DOHH2 (cell line): ENCODE measurements around the gene PDCD10.

Source experiments
- H3F3A ChIP-seq: fragments of 200-600 bp; sonication (generic), shearing (Covaris generic); 2 replicates; pipeline ENCODE4 v1.6.0; 2016; ENCODE audit warnings: antibody characterized with exemption, mild to moderate bottlenecking; ENCODE audit not compliant: control insufficient read depth, insufficient read depth
- H3K27ac ChIP-seq: fragments of 200-600 bp; sonication (generic); 2 replicates; pipeline ENCODE4 v1.5.1; 2014; ENCODE audit warnings: low read depth, mild to moderate bottlenecking, low read length, moderate library complexity
- H3K27me3 ChIP-seq: fragments of 200-600 bp; sonication (generic); 2 replicates; pipeline ENCODE4 v1.6.1; 2014; ENCODE audit warnings: mild to moderate bottlenecking, low read length, mixed read lengths; ENCODE audit not compliant: control insufficient read depth
- H3K36me3 ChIP-seq: fragments of 200-600 bp; sonication (generic); 2 replicates; pipeline ENCODE4 v1.6.1; 2014; ENCODE audit warnings: mild to moderate bottlenecking, low read length, moderate library complexity, mixed read lengths; ENCODE audit not compliant: control insufficient read depth
- H3K4me1 ChIP-seq: fragments of 200-600 bp; sonication (generic); 2 replicates; pipeline ENCODE4 v1.6.1; 2014; ENCODE audit warnings: mild to moderate bottlenecking, low read length, mixed read lengths; ENCODE audit not compliant: control insufficient read depth
- H3K4me2 ChIP-seq: fragments of 200-600 bp; sonication (generic); 2 replicates; pipeline ENCODE4 v1.6.0; 2014; ENCODE audit warnings: mild to moderate bottlenecking, low read length, moderate library complexity
- H3K4me3 ChIP-seq: fragments of 200-600 bp; sonication (generic); 2 replicates; pipeline ENCODE4 v1.5.1; 2014; ENCODE audit warnings: mild to moderate bottlenecking, low read length, mixed read lengths
- H3K79me2 ChIP-seq: fragments of 200-600 bp; sonication (generic); 2 replicates; pipeline ENCODE4 v1.6.1; 2014; ENCODE audit warnings: mild to moderate bottlenecking, low read length, mixed read lengths; ENCODE audit not compliant: control insufficient read depth
- H3K9me2 ChIP-seq: fragments of 200-600 bp; sonication (generic); replicated peaks from 2 replicates; pipeline ENCODE4 v1.6.1; 2014; ENCODE audit warnings: mild to moderate bottlenecking, low read length, mixed read lengths; ENCODE audit not compliant: control insufficient read depth
- H3K9me3 ChIP-seq: fragments of 200-600 bp; sonication (generic); 2 replicates; pipeline ENCODE4 v1.6.1; 2014; ENCODE audit warnings: antibody characterized with exemption, low read length, mixed read lengths; ENCODE audit not compliant: control insufficient read depth, insufficient read depth
- H4K20me1 ChIP-seq: fragments of 200-600 bp; sonication (generic); 2 replicates; pipeline ENCODE4 v1.6.0; 2014; ENCODE audit warnings: low read depth, mild to moderate bottlenecking, antibody characterized with exemption, low read length, moderate library complexity; ENCODE audit not compliant: control insufficient read depth, insufficient read depth
- CTCF ChIP-seq: fragments of 200-600 bp; sonication (generic); IDR thresholded peaks from one replicate; pipeline ENCODE4 v1.5.1; 2014; ENCODE audit warnings: antibody characterized with exemption, mild to moderate bottlenecking, low read depth, low read length; ENCODE audit not compliant: poor library complexity, severe bottlenecking
- EZH2phosphoT487 ChIP-seq: fragments of 200-600 bp; sonication (generic); IDR thresholded peaks from 2 replicates; pipeline ENCODE4 v1.6.1; 2017; ENCODE audit warnings: borderline replicate concordance, mild to moderate bottlenecking, antibody characterized with exemption, low read length, moderate library complexity, mixed read lengths

Gene PDCD10

DNA sequence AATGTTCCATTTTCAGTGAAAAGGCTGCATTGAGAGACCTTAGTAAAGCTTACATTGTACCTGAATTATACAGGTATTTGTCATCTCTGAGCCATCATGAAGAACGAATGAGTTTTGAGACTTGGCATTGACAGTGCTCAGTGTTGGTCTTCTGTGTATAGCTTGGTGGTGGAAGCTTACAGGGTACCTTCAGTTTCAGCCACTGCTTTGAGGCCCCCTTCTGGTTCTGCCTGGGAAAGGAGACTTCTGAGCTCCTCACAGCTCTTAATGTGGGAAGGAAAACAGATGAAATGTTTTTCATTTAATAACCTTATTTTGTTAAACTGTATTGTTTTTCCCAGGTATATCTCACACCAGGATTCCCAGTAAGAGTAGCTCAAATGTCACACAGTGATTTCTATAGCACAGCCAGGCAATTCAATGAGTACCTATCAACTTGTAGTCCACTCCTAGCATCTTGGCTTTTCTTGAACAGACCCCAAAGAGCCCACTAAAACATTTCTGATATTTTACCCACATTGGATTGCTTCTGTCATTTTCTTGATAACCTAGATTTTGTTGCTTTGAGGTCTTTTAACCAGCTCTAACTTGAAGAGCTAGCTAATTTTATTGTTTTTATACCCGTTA lies 6.4 kb upstream of the PDCD10 start:
- peaks cover 36% of the 10 kb centered on the region for H3K79me2 ChIP-seq
- H3K27ac ChIP-seq: no peak overlapping the region
- H3K9me3 ChIP-seq: no peaks in the 10 kb centered on the region
- H3K9me2 ChIP-seq: no peaks in the 10 kb centered on the region
- no peaks in the 10 kb centered on the region for H3K27me3 ChIP-seq
- peaks cover 10% of the 10 kb centered on the region; the same call in 1 of the 2 replicates for H3K36me3 ChIP-seq
- H3K4me3 ChIP-seq: no peak overlapping the region
- no peak overlapping the region for H3K4me2 ChIP-seq
- no peaks in the 10 kb centered on the region for H3F3A ChIP-seq
- peaks cover 48% of the 10 kb centered on the region for H3K4me1 ChIP-seq
- H4K20me1 ChIP-seq: no peaks in the 10 kb centered on the region
- TF ChIP-seq EZH2phosphoT487 (no peak), CTCF (peak; percentile 69)

DNA sequence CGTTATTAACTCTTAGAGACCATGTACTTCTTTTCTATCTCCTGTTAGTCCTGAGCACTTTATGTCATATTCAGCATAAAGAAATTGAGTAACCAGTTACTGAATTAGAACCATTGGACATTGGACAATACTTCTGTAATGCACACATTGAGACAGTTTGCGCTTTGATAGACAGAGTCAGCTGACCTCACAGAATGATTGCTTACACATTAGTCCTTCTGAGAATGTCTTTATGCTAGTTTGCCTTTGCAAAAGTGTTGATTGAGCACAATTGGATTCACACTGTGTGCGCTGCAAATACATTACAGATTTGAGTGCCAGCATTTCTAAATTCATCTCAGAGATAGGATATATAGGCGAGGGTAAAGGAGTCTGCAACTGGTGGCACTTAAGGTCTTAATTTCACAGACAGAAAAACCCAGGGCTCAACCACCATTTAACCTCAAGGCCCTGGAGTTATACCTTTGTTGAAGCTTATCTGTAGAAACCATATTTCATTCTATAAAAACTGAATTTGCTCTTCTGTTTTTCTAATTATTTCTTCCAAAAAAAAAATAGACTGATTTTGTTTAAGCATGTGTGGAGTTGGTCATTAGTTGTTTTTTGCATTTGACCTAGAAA lies 4.6 kb upstream of the PDCD10 start:
- Histone ChIP-seq H3K9me2 (no peaks in the 10 kb centered on the region), H3K4me1 (peaks cover 40% of the 10 kb centered on the region), H3K4me2 (no peak overlapping the region), H4K20me1 (no peaks in the 10 kb centered on the region), H3K27ac (no peak overlapping the region), H3K27me3 (no peaks in the 10 kb centered on the region), H3K79me2 (peaks cover 42% of the 10 kb centered on the region), H3K9me3 (no peaks in the 10 kb centered on the region), H3F3A (no peaks in the 10 kb centered on the region), H3K4me3 (no peak overlapping the region), H3K36me3 (peaks cover 7% of the 10 kb centered on the region; the same call in 1 of the 2 replicates)
- TF ChIP-seq EZH2phosphoT487: no peak
- TF ChIP-seq CTCF: no peak

DNA sequence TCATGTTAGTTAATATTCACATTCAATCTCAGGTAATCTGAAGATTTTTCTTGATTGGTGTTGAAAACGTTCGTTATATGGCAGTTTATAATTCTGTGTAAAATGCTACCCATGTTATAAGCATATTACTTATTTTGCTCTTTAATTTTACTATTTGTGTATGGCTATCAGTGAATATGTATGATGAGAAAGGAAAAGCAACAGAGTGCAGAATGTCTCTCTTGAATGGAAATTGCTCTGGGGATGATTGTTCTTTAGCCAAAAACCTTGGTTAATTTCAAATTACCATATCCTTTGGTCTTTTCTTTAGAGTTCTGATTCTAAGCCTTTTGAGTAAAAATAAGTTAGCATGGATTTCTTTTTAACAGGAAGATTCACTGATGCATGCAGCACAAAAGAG lies 3.3 kb upstream of the PDCD10 start:
- TF ChIP-seq EZH2phosphoT487: no peak
- peak overlapping the region; percentile 93; the same call in 1 of the 2 replicates for H3K4me2 ChIP-seq
- peaks cover 46% of the 10 kb centered on the region for H3K4me1 ChIP-seq

GRCh38 chr3:167736997-167737396 lies 2.3 kb upstream of the PDCD10 start:
- H3K79me2 ChIP-seq: peaks cover 59% of the 10 kb centered on the region
- no peaks in the 10 kb centered on the region for H3F3A ChIP-seq
- peak overlapping the region; percentile 96 for H3K4me3 ChIP-seq
- peaks cover 4% of the 10 kb centered on the region; the same call in 1 of the 2 replicates for H4K20me1 ChIP-seq
- H3K9me2 ChIP-seq: no peaks in the 10 kb centered on the region
- peak overlapping the region; percentile 93 for H3K4me2 ChIP-seq
- no peak overlapping the region for H3K27ac ChIP-seq
- H3K9me3 ChIP-seq: no peaks in the 10 kb centered on the region
- H3K4me1 ChIP-seq: peaks cover 55% of the 10 kb centered on the region
- no peak for TF ChIP-seq EZH2phosphoT487
- no peak for TF ChIP-seq CTCF
- H3K27me3 ChIP-seq: no peaks in the 10 kb centered on the region
- H3K36me3 ChIP-seq: peaks cover 15% of the 10 kb centered on the region

More for the DNA sequence above, 3.3 kb upstream of the PDCD10 start:
- H3K27me3 ChIP-seq: no peaks in the 10 kb centered on the region
- H3K9me2 ChIP-seq: no peaks in the 10 kb centered on the region
- no peak overlapping the region for H3K4me3 ChIP-seq
- H3K79me2 ChIP-seq: peaks cover 52% of the 10 kb centered on the region
- no peaks in the 10 kb centered on the region for H4K20me1 ChIP-seq
- H3K27ac ChIP-seq: no peak overlapping the region
- no peaks in the 10 kb centered on the region for H3F3A ChIP-seq
- no peaks in the 10 kb centered on the region for H3K9me3 ChIP-seq
- H3K36me3 ChIP-seq: peaks cover 5% of the 10 kb centered on the region
